IMR-90 (cell line): ENCODE data around the gene MLF2. TPM values are rescaled to one million over a fixed set of nuclear protein-coding genes. Genes with fewer than 3 reads are reported as not detected.
"Not testable (repeated sequence)": the region's sequence is repeated elsewhere in the genome, so short reads cannot be mapped to it uniquely, and the experiment has no call there.

ENCODE experiments used
- ATAC-seq: fragments of 200-7000 bp; cut with Tn5 transposase; 2 replicates; pipeline ENCODE4 v1.9.1; 2020; ENCODE audit warnings: low read depth, mild to moderate bottlenecking, moderate library complexity
- BruUV-seq: library from RNA; stranded (reverse); fragments of 400-500 nt; replicated peaks from 2 replicates; lab custom pipeline; 2021; lab: Mats Ljungman, UMichigan
- CTCF ChIA-PET: fragments of 300-600 bp; formaldehyde crosslinking; extraction: SDS; loops from one replicate; lab custom pipeline; 2021; ENCODE audit warnings: antibody characterized with exemption; lab: Yijun Ruan, JAX
- POLR2A ChIA-PET: fragments of 300-600 bp; sonication (Branson Sonifier 250); formaldehyde crosslinking; loops from one replicate; lab custom pipeline; 2022; ENCODE audit warnings: antibody characterized with exemption; ENCODE audit not compliant: unreplicated experiment; lab: Charles Lee
- DNase-seq: peaks from one replicate; pipeline ENCODE4 v3.0.0; 2013
- H2AFZ ChIP-seq: replicated peaks from 2 replicates; pipeline ENCODE3; 2013; ENCODE audit warnings: low read length, mild to moderate bottlenecking; ENCODE audit not compliant: poor library complexity
- H2AK5ac ChIP-seq: 2 replicates; pipeline ENCODE4 v1.6.1; 2013; ENCODE audit warnings: low read depth, low read length, inconsistent platforms
- H2AK9ac ChIP-seq: replicated peaks from 2 replicates; pipeline ENCODE3; 2013; ENCODE audit warnings: mild to moderate bottlenecking, low read depth, low read length, moderate library complexity; ENCODE audit not compliant: poor library complexity
- H2BK120ac ChIP-seq: 2 replicates; pipeline ENCODE4 v1.6.1; 2013; ENCODE audit warnings: low read depth, low read length, inconsistent platforms
- H2BK15ac ChIP-seq: 3 replicates; pipeline ENCODE4 v1.6.1; 2013; ENCODE audit warnings: low read depth, low read length, inconsistent platforms
- H2BK20ac ChIP-seq: 2 replicates; pipeline ENCODE4 v1.6.1; 2013; ENCODE audit warnings: low read depth, mild to moderate bottlenecking, inconsistent platforms, low read length, moderate library complexity
- H2BK5ac ChIP-seq: 2 replicates; pipeline ENCODE4 v1.6.1; 2013; ENCODE audit warnings: mild to moderate bottlenecking, low read depth, low read length, inconsistent platforms; ENCODE audit not compliant: poor library complexity, severe bottlenecking
- H3K14ac ChIP-seq: replicated peaks from 2 replicates; pipeline ENCODE4 v1.6.1; 2013; ENCODE audit warnings: low read depth, low read length, inconsistent platforms
- H3K18ac ChIP-seq: 2 replicates; pipeline ENCODE4 v1.6.1; 2013; ENCODE audit warnings: low read depth, low read length, control low read depth
- H3K23ac ChIP-seq: 2 replicates; pipeline ENCODE4 v1.6.1; 2013; ENCODE audit warnings: low read depth, low read length, inconsistent platforms
- H3K27ac ChIP-seq: 2 replicates; pipeline ENCODE4 v1.5.1; 2013; ENCODE audit warnings: mild to moderate bottlenecking, control low read depth, low read length; ENCODE audit not compliant: insufficient read depth
- H3K27me3 ChIP-seq: 2 replicates; pipeline ENCODE4 v1.6.1; 2013; ENCODE audit warnings: low read length; ENCODE audit not compliant: control insufficient read depth, insufficient read depth
- H3K36me3 ChIP-seq: 2 replicates; pipeline ENCODE4 v1.6.1; 2013; ENCODE audit warnings: low read length, mixed read lengths; ENCODE audit not compliant: control insufficient read depth, insufficient read depth
- H3K4ac ChIP-seq: 2 replicates; pipeline ENCODE4 v1.6.1; 2013; ENCODE audit warnings: low read depth, low read length, inconsistent platforms
- H3K4me1 ChIP-seq: 2 replicates; pipeline ENCODE4 v1.6.1; 2013; ENCODE audit warnings: low read length, mixed read lengths; ENCODE audit not compliant: control insufficient read depth, insufficient read depth
- H3K4me2 ChIP-seq: 2 replicates; pipeline ENCODE4 v1.6.1; 2013; ENCODE audit warnings: low read depth, mild to moderate bottlenecking, control low read depth, low read length, moderate library complexity
- H3K4me3 ChIP-seq: 2 replicates; pipeline ENCODE4 v1.5.1; 2013; ENCODE audit warnings: low read depth, mild to moderate bottlenecking, control low read depth, low read length, moderate library complexity; ENCODE audit not compliant: insufficient read depth
- H3K56ac ChIP-seq: 2 replicates; pipeline ENCODE4 v1.6.1; 2013; ENCODE audit warnings: low read length, inconsistent platforms; ENCODE audit not compliant: insufficient read depth; ENCODE audit errors: extremely low read depth
- H3K79me1 ChIP-seq, 2 experiments: 2 replicates each; pipeline ENCODE4 v1.6.1; 2013; ENCODE audit warnings: low read length in 2 of 2, inconsistent platforms in 1 of 2, low read depth in 1 of 2
- H3K9ac ChIP-seq: 2 replicates; pipeline ENCODE4 v1.6.1; 2013; ENCODE audit warnings: low read depth, low read length, control low read depth
- H3K9me1 ChIP-seq: 2 replicates; pipeline ENCODE4 v1.6.1; 2013; ENCODE audit warnings: low read length, inconsistent platforms; ENCODE audit not compliant: insufficient read depth
- H3K9me3 ChIP-seq: 2 replicates; pipeline ENCODE4 v1.6.1; 2013; ENCODE audit warnings: low read length; ENCODE audit not compliant: control insufficient read depth, insufficient read depth
- H4K20me1 ChIP-seq: 2 replicates; pipeline ENCODE4 v1.6.1; 2013; ENCODE audit warnings: low read length, inconsistent platforms; ENCODE audit not compliant: insufficient read depth
- H4K5ac ChIP-seq: 2 replicates; pipeline ENCODE4 v1.6.1; 2013; ENCODE audit warnings: mild to moderate bottlenecking, low read depth, low read length, control low read depth
- H4K8ac ChIP-seq, 2 experiments: 2 replicates each; pipeline ENCODE4 v1.6.1; 2013; ENCODE audit warnings: low read depth in 2 of 2, low read length in 2 of 2, control low read depth in 1 of 2, inconsistent platforms in 1 of 2
- H4K91ac ChIP-seq: 2 replicates; pipeline ENCODE4 v1.6.1; 2013; ENCODE audit warnings: low read depth, low read length, inconsistent platforms; ENCODE audit not compliant: insufficient read depth
- WGBS, 2 experiments: methylation state at CpG; one replicate each; pipeline versions ENCODE4 v1.1.5 to v1.1.7; 2013; ENCODE audit warnings: missing lambda C conversion rate in 2 of 2; ENCODE audit not compliant: insufficient read length in 1 of 2; ENCODE audit errors: extremely low coverage in 2 of 2; 5-methylcytosine and 5-hydroxymethylcytosine counted together
- dilution Hi-C: fragments of 300-500 bp; cut with HindIII; formaldehyde crosslinking; loops from one replicate; pipeline ENCODE4 v1.14.3; 2018; ENCODE audit warnings: low sequenced_read_pairs; ENCODE audit not compliant: unreplicated experiment
- in situ Hi-C: fragments of 300-500 bp; cut with MboI; formaldehyde crosslinking; loops from 3 replicates; pipeline ENCODE4 v1.14.3; 2019; ENCODE audit warnings: low sequenced_read_pairs, inconsistent platforms, mixed read lengths
- intact Hi-C: fragments of 100-400 bp; cut with micrococcal nuclease; formaldehyde crosslinking; loops from 2 replicates; pipeline ENCODE4 v1.10.0; 2022
- polyA plus RNA-seq, 3 experiments: library from polyadenylated mRNA; depleted of rRNA; stranded (reverse); fragments of >200 nt; gene quantifications; 2 replicates each; pipeline ENCODE4 v1.2.3, GENCODE V29; 2012; ENCODE audit warnings: low replicate concordance in 1 of 3
- total RNA-seq: library from RNA; depleted of rRNA; stranded (reverse); fragments of >200 nt; gene quantifications from 2 replicates; pipeline ENCODE4 v1.2.3, GENCODE V29; 2012

Gene MLF2
- total and polyA plus RNA-seq, 2 of the 4 experiments (the other 2 are of a cell fraction): 236 to 403 TPM

DNA sequence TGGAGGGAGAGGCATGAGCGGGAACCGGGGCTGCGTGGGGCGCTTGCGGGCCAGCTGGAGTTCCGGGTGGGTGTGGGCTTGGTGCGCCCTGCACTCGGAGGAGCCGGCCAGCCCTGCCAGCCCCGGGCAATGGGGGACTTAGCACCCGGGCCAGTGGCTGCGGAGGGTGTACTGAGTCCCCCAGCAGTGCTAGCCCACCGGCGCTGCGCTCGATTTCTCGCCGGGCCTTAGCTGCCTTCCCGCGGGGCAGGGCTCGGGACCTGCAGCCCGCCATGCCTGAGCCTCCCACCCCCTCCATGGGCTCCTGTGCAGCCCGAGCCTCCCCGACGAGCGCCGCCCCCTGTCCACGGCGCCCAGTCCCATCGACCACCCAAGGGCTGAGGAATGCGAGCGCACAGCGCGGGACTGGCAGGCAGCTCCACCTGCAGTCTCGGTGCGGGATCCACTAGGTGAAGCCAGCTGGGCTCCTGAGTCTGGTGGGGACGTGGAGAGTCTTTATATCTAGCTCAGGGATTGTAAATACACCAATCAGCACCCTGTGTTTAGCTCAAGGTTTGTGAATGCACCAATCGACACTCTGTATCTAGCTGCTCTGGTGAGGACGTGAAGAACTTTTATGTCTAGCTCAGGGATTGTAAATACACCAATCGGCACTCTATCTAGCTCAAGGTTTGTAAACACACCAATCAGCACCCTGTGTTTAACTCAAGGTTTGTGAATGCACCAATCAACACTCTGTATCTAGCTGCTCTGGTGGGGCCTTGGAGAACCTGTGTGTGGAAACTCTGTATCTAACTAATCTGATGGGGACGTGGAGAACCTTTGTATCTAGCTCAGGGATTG is 36.7 kb downstream of the MLF2 start:
- H2BK15ac ChIP-seq, DNase-seq, H2BK120ac ChIP-seq, POLR2A ChIA-PET, in situ Hi-C loops, H3K4me2 ChIP-seq, H2BK20ac ChIP-seq, CTCF ChIA-PET, H3K9me3 ChIP-seq, H3K36me3 ChIP-seq, intact Hi-C loops, dilution Hi-C loops, H4K91ac ChIP-seq, H2AK9ac ChIP-seq, H2AK5ac ChIP-seq, H3K27me3 ChIP-seq, BruUV-seq, H3K4me3 ChIP-seq, H3K9ac ChIP-seq, H4K5ac ChIP-seq, H3K18ac ChIP-seq, H3K4me1 ChIP-seq, H3K23ac ChIP-seq, H3K56ac ChIP-seq, H3K27ac ChIP-seq, ATAC-seq, H3K14ac ChIP-seq, H3K4ac ChIP-seq, H2AFZ ChIP-seq, H4K20me1 ChIP-seq, H4K8ac ChIP-seq, H3K9me1 ChIP-seq, H2BK5ac ChIP-seq, H3K79me1 ChIP-seq: not testable (repeated sequence)
- no CpG with 5 or more reads among the region's 41 CpGs for WGBS, 2 experiments
